GM19468 (cell line): ENCODE results near the gene RACGAP1.

Source experiments
- ATAC-seq: cut with Tn5 transposase; IDR thresholded peaks from one replicate; pipeline ENCODE4 v1.9.1; 2021; ENCODE audit warnings: mild to moderate bottlenecking, moderate library complexity, moderate number of reproducible peaks; ENCODE audit not compliant: unreplicated experiment; ENCODE audit errors: extremely low read depth

Gene RACGAP1

GRCh38 chr12:50057000-50057841, 31.9 kb upstream of the RACGAP1 start, which contains the start of gene ASIC1:
Gene ASIC1, plus strand, starts transcription at chr12:50057596. Its CDS starts 1,171 bp downstream, at chr12:50058767.
- no peak for ATAC-seq

- ATAC-seq = no peak
These were observed 31.3 kb upstream of the RACGAP1 start for GRCh38 chr12:50056639-50056976.

DNA sequence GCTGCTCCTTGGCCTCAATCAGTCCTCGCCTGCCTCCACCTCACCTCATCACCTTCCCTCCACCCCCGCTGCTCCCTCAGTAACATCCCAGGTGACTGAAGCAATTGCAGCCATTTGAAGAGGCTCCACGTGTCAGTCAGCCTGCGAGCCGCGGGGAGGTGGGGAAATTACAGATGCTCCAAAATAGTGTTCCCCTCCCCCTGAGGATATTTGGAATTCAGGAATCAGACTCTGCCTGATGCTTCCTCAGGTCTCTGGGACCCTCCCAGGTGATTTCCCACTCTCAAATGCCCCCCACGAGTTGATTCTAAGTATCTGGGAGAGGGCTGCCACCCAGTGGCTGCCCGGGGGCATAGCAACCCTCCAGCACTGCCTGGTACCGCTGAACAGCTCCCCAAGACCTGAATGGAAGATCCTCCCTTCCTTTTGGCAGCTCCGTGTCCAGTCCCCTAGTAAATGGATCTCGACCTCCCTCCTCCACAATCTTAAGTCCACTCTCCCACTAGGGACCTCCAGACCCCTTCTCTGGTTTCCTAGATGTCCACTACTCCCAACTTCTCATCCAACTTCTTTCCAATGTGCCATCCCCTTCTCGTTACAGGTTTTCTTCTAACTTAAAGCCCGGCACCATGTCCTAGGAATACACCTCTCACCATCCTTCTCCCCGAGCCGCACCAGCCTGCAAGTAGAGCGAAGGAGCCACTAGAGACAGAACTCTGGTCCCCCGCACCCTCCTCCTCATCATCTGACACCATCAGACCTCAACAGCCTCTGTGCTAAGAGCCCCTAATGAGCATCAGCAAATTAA, 30.7 kb upstream of the RACGAP1 start:
- no peak for ATAC-seq

DNA sequence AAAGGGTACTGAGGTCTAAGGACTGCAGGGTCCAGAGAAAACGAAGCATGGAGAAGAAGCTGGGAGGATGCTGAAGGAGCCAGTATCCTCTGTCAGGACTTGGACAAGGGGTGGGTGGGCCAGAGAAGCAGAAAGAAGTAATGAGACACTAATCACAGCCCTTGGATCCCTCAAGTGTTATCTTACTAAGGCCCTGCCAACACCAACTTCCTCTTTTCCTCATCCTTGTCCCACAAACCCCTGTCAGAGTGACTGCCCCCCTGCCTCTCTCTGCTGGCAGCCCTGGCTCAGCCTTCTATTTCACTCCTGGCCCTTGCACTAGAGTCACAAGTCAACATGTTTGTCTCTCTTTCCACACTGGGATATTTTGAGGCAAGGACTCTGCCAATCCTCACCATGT, 28.3 kb upstream of the RACGAP1 start:
- ATAC-seq = no peak

DNA sequence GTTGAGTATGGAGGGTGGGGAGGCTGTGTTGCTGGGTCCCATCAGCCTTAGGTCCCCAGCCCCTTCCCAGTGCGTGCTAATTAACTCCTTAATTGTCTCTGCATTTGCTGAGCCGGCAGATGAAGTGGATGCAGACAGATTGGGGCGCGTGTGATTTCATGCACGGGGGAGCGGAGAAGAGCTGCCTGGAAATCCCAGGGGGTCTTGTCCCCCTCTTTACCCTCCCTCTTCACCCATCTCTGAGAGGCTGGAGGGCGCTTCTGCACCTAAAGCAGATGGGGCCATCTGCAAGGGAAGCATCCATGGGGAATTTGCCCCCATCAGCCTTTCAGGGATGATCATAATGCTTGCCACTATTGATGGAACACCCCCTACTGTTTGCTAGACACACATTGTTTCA, 27.7 kb upstream of the RACGAP1 start:
- ATAC-seq = no peak

GRCh38 chr12:50052544-50052943, 27.2 kb upstream of the RACGAP1 start:
- no peak for ATAC-seq

GRCh38 chr12:50051101-50051806, 26.0 kb upstream of the RACGAP1 start:
- ATAC-seq = no peak

- ATAC-seq = no peak
These were observed 25.3 kb upstream of the RACGAP1 start for GRCh38 chr12:50050410-50051098.

DNA sequence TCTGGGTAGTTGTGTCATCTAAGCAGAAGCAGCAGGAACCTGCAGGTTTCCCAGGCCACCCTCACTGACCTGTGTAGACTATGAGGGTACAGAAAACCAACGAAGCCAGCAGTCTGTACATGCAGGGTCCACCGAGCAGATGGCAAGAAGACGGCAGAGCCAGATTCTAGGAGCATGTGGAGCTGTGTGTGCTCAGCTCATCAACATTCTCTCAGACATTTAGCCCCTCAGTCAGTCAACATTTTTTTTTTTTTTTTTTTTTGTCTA, 24.8 kb upstream of the RACGAP1 start:
- no peak for ATAC-seq

DNA sequence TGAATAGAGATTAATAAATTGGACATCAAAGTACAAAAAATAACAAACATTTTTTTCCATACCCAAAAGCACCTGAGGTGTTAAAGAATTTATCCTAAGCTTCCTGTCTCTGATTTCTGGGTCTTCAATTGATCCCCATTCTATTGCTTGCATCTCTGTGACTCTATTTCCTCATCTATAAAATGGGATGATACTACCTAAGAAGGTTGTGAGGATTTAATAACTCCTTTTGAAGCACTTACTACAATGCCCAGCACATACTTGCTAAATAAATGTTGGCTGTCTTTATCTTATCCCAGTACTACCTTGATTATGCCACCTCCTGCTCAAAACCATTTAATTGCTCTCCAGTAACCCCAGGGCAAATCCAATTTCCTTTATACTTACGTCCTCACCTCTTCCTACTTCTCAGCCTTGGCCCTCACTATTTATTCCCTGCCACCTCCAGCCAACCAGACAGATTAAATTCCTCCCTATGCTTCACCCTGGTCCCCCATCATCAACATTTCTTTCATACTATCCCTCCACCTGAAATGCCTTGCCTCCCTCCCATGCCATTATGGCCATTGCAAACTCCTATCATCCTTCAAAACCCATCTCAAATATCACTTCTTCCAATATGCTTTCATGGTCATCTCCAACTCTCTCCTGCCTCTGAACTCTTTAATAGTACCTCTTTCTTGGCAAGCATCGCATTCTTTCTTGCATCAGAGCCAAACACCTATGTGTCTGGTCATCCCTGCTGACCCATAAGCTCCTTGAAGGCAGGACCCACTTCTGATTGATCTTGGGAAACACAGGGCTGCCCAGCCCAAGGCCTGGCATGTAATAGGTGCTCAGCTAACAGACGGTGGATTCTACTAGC, 24.2 kb upstream of the RACGAP1 start:
- no peak for ATAC-seq

GRCh38 chr12:50047693-50048250, 22.5 kb upstream of the RACGAP1 start:
- ATAC-seq = no peak

GRCh38 chr12:50043854-50044253, 18.6 kb upstream of the RACGAP1 start:
- ATAC-seq = no peak

DNA sequence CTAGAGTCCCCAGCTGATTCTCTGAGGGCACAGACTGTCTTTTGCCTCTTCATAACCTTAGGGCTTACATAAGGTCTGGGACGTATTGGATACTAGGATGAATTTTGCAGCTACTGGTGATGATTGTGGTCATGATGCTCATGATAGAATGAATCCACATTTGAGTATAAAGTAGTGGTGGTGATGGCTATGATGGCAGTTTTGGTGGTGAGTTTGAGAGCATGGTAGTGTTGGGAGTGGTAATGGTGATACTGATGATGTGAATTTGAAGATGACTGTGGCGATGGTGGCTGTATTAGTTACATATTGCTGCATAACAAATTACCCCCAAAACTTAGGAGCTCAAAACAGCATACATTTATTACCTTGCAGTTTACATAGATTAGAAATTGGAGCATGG, 18.0 kb upstream of the RACGAP1 start:
- no peak for ATAC-seq

DNA sequence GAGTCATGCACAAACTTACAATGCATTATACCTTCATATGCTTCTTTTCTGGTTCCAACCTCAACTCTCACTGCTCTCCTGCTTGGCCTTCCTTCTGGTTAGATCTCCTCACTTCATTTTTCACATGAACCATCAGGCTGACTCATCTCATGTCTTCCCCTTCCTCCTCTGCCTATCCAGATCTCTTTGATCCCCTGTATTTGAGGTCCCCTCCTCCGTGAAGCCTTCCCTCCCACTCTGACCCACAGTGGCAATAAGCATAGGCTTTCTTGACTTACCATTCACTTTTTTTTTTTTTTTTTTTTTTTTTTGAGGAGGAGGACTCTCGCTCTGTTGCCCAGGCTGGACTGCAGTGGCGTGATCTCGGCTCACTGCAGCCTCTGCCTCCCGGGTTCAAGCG, 17.4 kb upstream of the RACGAP1 start:
- ATAC-seq = no peak

GRCh38 chr12:50041962-50042361, 16.7 kb upstream of the RACGAP1 start:
- no peak for ATAC-seq

- no peak for ATAC-seq
These were observed 16.0 kb upstream of the RACGAP1 start for GRCh38 chr12:50041062-50041860.

GRCh38 chr12:50040657-50041056, 15.4 kb upstream of the RACGAP1 start:
- no peak for ATAC-seq

DNA sequence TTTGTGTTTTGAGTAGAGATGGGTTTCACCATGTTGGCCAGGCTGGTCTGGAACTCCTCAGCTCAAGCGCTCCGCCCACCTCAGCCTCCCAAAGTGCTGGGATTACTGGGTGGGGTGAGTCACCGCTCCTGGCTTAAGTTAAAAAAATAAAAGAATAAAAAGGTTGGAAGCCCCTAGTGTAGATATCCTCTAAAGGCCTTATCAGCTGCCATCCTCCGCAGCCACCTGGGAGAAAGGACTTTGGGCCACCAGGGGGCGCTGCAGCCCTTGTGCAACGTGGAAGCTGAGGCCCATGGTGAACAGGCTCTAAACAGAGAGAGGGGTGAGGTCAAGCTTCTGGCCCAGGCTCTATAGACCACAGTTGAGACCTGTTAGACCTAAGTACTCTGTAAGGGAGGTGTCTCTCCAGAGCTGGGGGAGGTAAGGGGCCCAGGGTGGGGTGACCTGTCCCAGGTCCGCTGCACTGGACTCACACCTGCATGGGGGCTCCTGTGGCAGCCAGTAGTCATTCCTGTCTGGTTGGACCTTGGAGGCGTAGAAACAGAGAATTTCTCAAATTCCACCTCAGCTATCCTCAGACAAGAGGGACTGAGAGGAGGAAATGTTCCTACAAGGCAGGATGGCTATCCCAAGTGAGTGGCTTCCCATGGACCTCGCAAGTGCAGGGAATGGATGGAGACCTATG, 14.0 kb upstream of the RACGAP1 start:
- ATAC-seq = no peak
